HCT116 (cell line): Measurements from ENCODE around the gene SNAI1. TPM values are rescaled to one million over a fixed set of nuclear protein-coding genes. Genes with fewer than 3 reads are reported as not detected.

Experiments used
- ATAC-seq: fragments of 200-7000 bp; cut with Tn5 transposase; 2 replicates; pipeline ENCODE4 v1.9.1; 2020; ENCODE audit warnings: mild to moderate bottlenecking, moderate library complexity
- BruUV-seq: library from RNA; stranded (reverse); fragments of 400-500 nt; replicated peaks from 2 replicates; lab custom pipeline; 2021; lab: Mats Ljungman, UMichigan
- CTCF ChIA-PET: fragments of 300-600 bp; sonication (Branson Sonifier 250); formaldehyde crosslinking; loops from one replicate; lab custom pipeline; 2021; ENCODE audit warnings: antibody characterized with exemption; lab: Charles Lee
- POLR2A ChIA-PET: fragments of 300-600, 350-600 bp; sonication (Branson Sonifier 250); formaldehyde crosslinking; loops from one replicate; lab custom pipeline; 2021; ENCODE audit warnings: antibody characterized with exemption; lab: Charles Lee
- RAD21 ChIA-PET, 2 experiments: fragments of 300-600 bp; sonication (Branson Sonifier 250); formaldehyde crosslinking; loops; one replicate each; lab custom pipeline; 2023; ENCODE audit warnings: low total read pairs in 2 of 2; ENCODE audit not compliant: uncharacterized antibody in 2 of 2, unreplicated experiment in 2 of 2, low non-redundant PET in 1 of 2; lab: Charles Lee
- DNase-seq: peaks from one replicate; pipeline ENCODE4 v3.0.0-alpha.2; 2010; ENCODE audit warnings: low read depth, low spot score
- H2AFZ ChIP-seq: fragments of 200-600 bp; shearing (Covaris generic), sonication (generic); 2 replicates; pipeline ENCODE4 v1.6.1; 2017; ENCODE audit warnings: low read depth, mixed run types, mixed read lengths, antibody characterized with exemption, low read length; ENCODE audit not compliant: poor library complexity, severe bottlenecking
- H3K27ac ChIP-seq: 2 replicates; pipeline ENCODE4 v1.5.1; 2012; ENCODE audit warnings: low read depth, low read length
- H3K27me3 ChIP-seq: fragments of 200-600 bp; sonication (generic); 2 replicates; pipeline ENCODE4 v1.6.1; 2016; ENCODE audit warnings: mixed run types, low read length, mixed read lengths; ENCODE audit not compliant: insufficient read depth
- H3K36me3 ChIP-seq, 2 experiments: fragments of 200-500 bp in 1 of 2; fragments of 200-600 bp in 1 of 2; sonication (Bioruptor generic) in 1 of 2; sonication (generic) in 1 of 2; 2 replicates each; pipeline versions ENCODE4 v1.5.1 to v1.6.1; 2014 to 2016; ENCODE audit warnings: low read length in 2 of 2, inconsistent platforms in 1 of 2, mixed read lengths in 1 of 2, mixed run types in 1 of 2; ENCODE audit not compliant: insufficient read depth in 2 of 2, control insufficient read depth in 1 of 2
- H3K4me1 ChIP-seq, 2 experiments: fragments of 200-600 bp in 1 of 2; sonication (generic) in 1 of 2; 2 replicates each; pipeline versions ENCODE4 v1.5.1 to v1.6.1; 2012 to 2017; ENCODE audit warnings: low read length in 2 of 2, inconsistent platforms in 1 of 2, mild to moderate bottlenecking in 1 of 2, mixed read lengths in 1 of 2, mixed run types in 1 of 2, moderate library complexity in 1 of 2; ENCODE audit not compliant: insufficient read depth in 2 of 2, control insufficient read depth in 1 of 2
- H3K4me2 ChIP-seq: fragments of 200-600 bp; sonication (generic); 2 replicates; pipeline ENCODE4 v1.6.1; 2017; ENCODE audit warnings: mixed run types, low read length, mixed read lengths
- H3K4me3 ChIP-seq, 2 experiments: fragments of 200-600 bp in 1 of 2; sonication (generic) in 1 of 2; replicated peaks in 1 of 2; 2 replicates each; pipeline ENCODE4 v1.5.1; 2011 to 2016; ENCODE audit warnings: low read length in 2 of 2, control low read depth in 1 of 2, low read depth in 1 of 2, mild to moderate bottlenecking in 1 of 2, mixed read lengths in 1 of 2, mixed run types in 1 of 2
- H3K79me2 ChIP-seq: fragments of 200-600 bp; sonication (generic); 2 replicates; pipeline ENCODE4 v1.6.1; 2017; ENCODE audit warnings: mild to moderate bottlenecking, mixed run types, low read length, moderate library complexity, mixed read lengths; ENCODE audit not compliant: insufficient read depth
- H3K9ac ChIP-seq: fragments of 200-600 bp; sonication (generic); 2 replicates; pipeline ENCODE4 v1.6.1; 2016; ENCODE audit warnings: low read length, mixed read lengths
- H3K9me2 ChIP-seq: fragments of 200-600 bp; sonication (generic), shearing (Covaris generic); 2 replicates; pipeline ENCODE4 v1.6.1; 2017; ENCODE audit warnings: mixed run types, mild to moderate bottlenecking, moderate library complexity; ENCODE audit not compliant: insufficient read depth
- H3K9me3 ChIP-seq, 2 experiments: fragments of 200-500 bp in 1 of 2; fragments of 200-600 bp in 1 of 2; sonication (Bioruptor generic) in 1 of 2; sonication (generic) in 1 of 2; 2 replicates each; pipeline ENCODE4 v1.6.1; 2014 to 2017; ENCODE audit warnings: low read length in 2 of 2, mixed read lengths in 2 of 2, inconsistent platforms in 1 of 2, low read depth in 1 of 2, mild to moderate bottlenecking in 1 of 2, mixed run types in 1 of 2, moderate library complexity in 1 of 2; ENCODE audit not compliant: control insufficient read depth in 1 of 2, insufficient read depth in 1 of 2
- H4K20me1 ChIP-seq: fragments of 200-600 bp; sonication (generic), shearing (Covaris generic); 2 replicates; pipeline ENCODE4 v1.6.1; 2017; ENCODE audit warnings: mixed run types, mild to moderate bottlenecking, moderate library complexity; ENCODE audit not compliant: insufficient read depth
- CBX3 ChIP-seq: IDR thresholded peaks from 2 replicates; pipeline ENCODE4 v1.6.1; 2012; ENCODE audit warnings: low read depth
- EGR1 ChIP-seq: IDR thresholded peaks from 2 replicates; pipeline ENCODE4 v1.6.1; 2012; ENCODE audit warnings: low read depth
- EZH2phosphoT487 ChIP-seq: fragments of 200-600 bp; IDR thresholded peaks from 2 replicates; pipeline ENCODE4 v1.6.1; 2018; ENCODE audit warnings: antibody characterized with exemption, borderline replicate concordance
- JUND ChIP-seq: IDR thresholded peaks from 2 replicates; pipeline ENCODE4 v1.6.1; 2012
- POLR2A ChIP-seq: IDR thresholded peaks from 2 replicates; pipeline ENCODE4 v1.7.0; 2011; ENCODE audit warnings: borderline replicate concordance; ENCODE audit not compliant: insufficient read depth, insufficient read length; ENCODE audit errors: extremely low read depth
- POLR2AphosphoS5 ChIP-seq: IDR thresholded peaks from 2 replicates; pipeline ENCODE4 v1.6.1; 2011; ENCODE audit warnings: mild to moderate bottlenecking, low read depth, low read length, moderate library complexity
- SIN3A ChIP-seq: IDR thresholded peaks from 2 replicates; pipeline ENCODE4 v1.6.1; 2012; ENCODE audit warnings: low read depth
- ZFX ChIP-seq: fragments of 450-650 bp; IDR thresholded peaks from 2 replicates; pipeline ENCODE4 v1.6.1; 2017
- ZNF274 ChIP-seq: fragments of 200-500 bp; sonication (Bioruptor generic); IDR thresholded peaks from 2 replicates; pipeline ENCODE4 v1.6.1; 2014; ENCODE audit warnings: mild to moderate bottlenecking, low read depth, low read length, inconsistent platforms
- intact Hi-C: fragments of 100-400 bp; cut with micrococcal nuclease; formaldehyde crosslinking; loops from 2 replicates; pipeline ENCODE4 v1.10.0; 2022
- total RNA-seq: library from RNA; stranded (reverse); gene quantifications from one replicate; pipeline ENCODE4 v1.2.1, GENCODE V29; 2021; ENCODE audit not compliant: unreplicated experiment
- TF ChIP-seq, protein P1 (sequence below): IDR thresholded peaks from 2 replicates; pipeline ENCODE4 v1.6.1; 2012
- TF ChIP-seq, protein P2 (sequence below): IDR thresholded peaks from 2 replicates; pipeline ENCODE4 v1.6.1; 2011; ENCODE audit warnings: mild to moderate bottlenecking, low read length, moderate library complexity; ENCODE audit not compliant: insufficient replicate concordance; ENCODE audit errors: extremely low read depth

SNAI1 gene
- total RNA-seq, 1 experiment from 2014 or later = 13.4 TPM

DNA sequence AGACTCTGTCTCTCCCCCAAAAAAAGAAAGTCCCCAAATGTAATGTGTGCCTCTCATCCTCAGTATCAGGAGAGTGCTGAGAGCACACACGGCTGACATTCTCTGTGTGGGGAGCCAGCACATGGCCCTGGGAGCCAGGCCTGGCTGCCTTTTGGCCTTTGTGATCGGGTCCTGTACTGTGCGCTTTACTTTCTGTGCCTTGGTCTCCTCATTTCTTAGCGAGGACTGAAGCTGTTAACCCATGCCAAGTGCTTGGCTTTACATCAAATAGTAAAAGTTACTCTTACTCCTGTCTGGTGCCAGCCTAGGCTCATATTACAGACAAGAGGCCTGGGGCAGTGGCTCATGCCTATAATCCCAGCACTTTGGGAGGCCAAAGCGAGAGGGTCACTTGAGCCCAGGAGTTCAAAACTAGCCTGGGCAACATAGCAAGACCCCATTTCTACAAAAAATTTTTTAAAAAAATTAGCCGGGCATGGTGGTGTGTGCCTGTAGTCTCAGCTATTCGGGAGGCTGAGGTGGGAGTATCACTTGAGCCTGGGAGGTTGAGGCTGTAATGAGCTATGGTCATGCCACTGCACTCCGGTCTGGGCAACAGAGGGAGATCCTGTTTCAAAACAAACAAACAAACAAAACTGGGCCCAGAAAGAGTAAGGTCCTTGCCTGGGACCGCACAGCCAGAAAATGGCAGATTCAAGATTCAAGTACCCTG lies 50.3 kb downstream of the SNAI1 start:
- H3K4me1 ChIP-seq = peaks cover 9 to 30% of the 10 kb centered on the region in 2 experiments; a peak in 3 of 4 replicates
- H4K20me1 ChIP-seq = no peaks in the 10 kb centered on the region
- no peaks in the 10 kb centered on the region for H3K27me3 ChIP-seq
- no peaks in the 10 kb centered on the region for H3K36me3 ChIP-seq
- no peak for DNase-seq
- no peak for ATAC-seq
- BruUV-seq = no TSS peak
- H3K9ac ChIP-seq = no peak overlapping the region
- H3K27ac ChIP-seq = no peak overlapping the region
- TF ChIP-seq EGR1 = no peak
- no peak for TF ChIP-seq CBX3
- TF ChIP-seq, protein P1, sequence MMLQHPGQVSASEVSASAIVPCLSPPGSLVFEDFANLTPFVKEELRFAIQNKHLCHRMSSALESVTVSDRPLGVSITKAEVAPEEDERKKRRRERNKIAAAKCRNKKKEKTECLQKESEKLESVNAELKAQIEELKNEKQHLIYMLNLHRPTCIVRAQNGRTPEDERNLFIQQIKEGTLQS = no peak
- TF ChIP-seq, protein P2, sequence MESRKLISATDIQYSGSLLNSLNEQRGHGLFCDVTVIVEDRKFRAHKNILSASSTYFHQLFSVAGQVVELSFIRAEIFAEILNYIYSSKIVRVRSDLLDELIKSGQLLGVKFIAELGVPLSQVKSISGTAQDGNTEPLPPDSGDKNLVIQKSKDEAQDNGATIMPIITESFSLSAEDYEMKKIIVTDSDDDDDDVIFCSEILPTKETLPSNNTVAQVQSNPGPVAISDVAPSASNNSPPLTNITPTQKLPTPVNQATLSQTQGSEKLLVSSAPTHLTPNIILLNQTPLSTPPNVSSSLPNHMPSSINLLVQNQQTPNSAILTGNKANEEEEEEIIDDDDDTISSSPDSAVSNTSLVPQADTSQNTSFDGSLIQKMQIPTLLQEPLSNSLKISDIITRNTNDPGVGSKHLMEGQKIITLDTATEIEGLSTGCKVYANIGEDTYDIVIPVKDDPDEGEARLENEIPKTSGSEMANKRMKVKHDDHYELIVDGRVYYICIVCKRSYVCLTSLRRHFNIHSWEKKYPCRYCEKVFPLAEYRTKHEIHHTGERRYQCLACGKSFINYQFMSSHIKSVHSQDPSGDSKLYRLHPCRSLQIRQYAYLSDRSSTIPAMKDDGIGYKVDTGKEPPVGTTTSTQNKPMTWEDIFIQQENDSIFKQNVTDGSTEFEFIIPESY = no peak
- no peak for TF ChIP-seq JUND
- TF ChIP-seq EZH2phosphoT487 = no peak
- TF ChIP-seq POLR2A = no peak
- no peak for TF ChIP-seq POLR2AphosphoS5
- TF ChIP-seq ZFX = no peak
- no peak for TF ChIP-seq ZNF274
- no peak for TF ChIP-seq SIN3A
- no peak overlapping the region for H3K4me3 ChIP-seq
- no peaks in the 10 kb centered on the region for H3K9me2 ChIP-seq
- no peak overlapping the region for H3K4me2 ChIP-seq
- no peaks in the 10 kb centered on the region for H3K9me3 ChIP-seq
- RAD21 ChIA-PET = no interaction called here
- H3K79me2 ChIP-seq = no peaks in the 10 kb centered on the region
- CTCF ChIA-PET = no interaction called here
- intact Hi-C loops = no loop called here
- no peak overlapping the region for H2AFZ ChIP-seq
- POLR2A ChIA-PET = no interaction called here
